GM12878 (cell line): ENCODE measurements around the gene OSM. TPM values are rescaled to one million over a fixed set of nuclear protein-coding genes. Genes with fewer than 3 reads are reported as not detected.
A peak's percentile ranks its signal among the peaks of the same experiment; 100 is the strongest.

Source experiments
- ATAC-seq: fragments of 200-7000 bp; cut with Tn5 transposase; 3 replicates; pipeline ENCODE4 v1.9.1; 2020; ENCODE audit warnings: mild to moderate bottlenecking, moderate library complexity
- BruUV-seq: library from RNA; stranded (reverse); fragments of 400-500 nt; replicated peaks from 2 replicates; lab custom pipeline; 2021; lab: Mats Ljungman, UMichigan
- CTCF ChIA-PET: fragments of 300-600 bp; sonication (Branson Sonifier 250); formaldehyde crosslinking; extraction: SDS; loops from one replicate; lab custom pipeline; 2021; ENCODE audit warnings: inconsistent platforms; lab: Yijun Ruan, JAX
- POLR2A ChIA-PET: fragments of 350-600 bp; formaldehyde crosslinking; extraction: SDS; loops from one replicate; lab custom pipeline; 2021; ENCODE audit warnings: inconsistent platforms; lab: Charles Lee
- RAD21 ChIA-PET: fragments of 300-600 bp; sonication (Branson Sonifier 250); formaldehyde crosslinking; loops from one replicate; lab custom pipeline; 2023; ENCODE audit warnings: antibody characterized with exemption; ENCODE audit not compliant: unreplicated experiment; lab: Charles Lee
- SMC1A ChIA-PET: fragments of 300-600 bp; sonication (Branson Sonifier 250); formaldehyde crosslinking; loops from one replicate; lab custom pipeline; 2023; ENCODE audit not compliant: unreplicated experiment, uncharacterized antibody; lab: Charles Lee
- DNase-seq: peaks from one replicate; pipeline ENCODE4 v3.0.0-alpha.2; 2011; ENCODE audit warnings: low read depth, low spot score
- FAIRE-seq: peaks from 3 replicates; lab custom pipeline; 2011; peaks lifted over from hg19 to GRCh38; lab: Jason Lieb, UNC
- H2AFZ ChIP-seq: 2 replicates; pipeline ENCODE4 v1.6.0; 2011; ENCODE audit warnings: low read depth, low read length, control low read depth; ENCODE audit not compliant: control insufficient read depth
- H3K27ac ChIP-seq: 2 replicates; pipeline ENCODE4 v1.5.1; 2011; ENCODE audit warnings: control low read depth; ENCODE audit not compliant: control insufficient read depth, insufficient read depth
- H3K27me3 ChIP-seq, 2 experiments: replicated peaks in 1 of 2; 2 replicates each; pipeline versions ENCODE4 v1.6.0 to v1.6.1; 2011; ENCODE audit warnings: low read length in 1 of 2; ENCODE audit not compliant: control insufficient read depth in 2 of 2, insufficient read depth in 2 of 2
- H3K36me3 ChIP-seq, 2 experiments: 2 replicates each; pipeline ENCODE4 v1.5.1; 2011; ENCODE audit warnings: low read length in 1 of 2; ENCODE audit not compliant: control insufficient read depth in 2 of 2, insufficient read depth in 2 of 2
- H3K4me1 ChIP-seq: 2 replicates; pipeline ENCODE4 v1.6.1; 2011; ENCODE audit warnings: mild to moderate bottlenecking, low read length, moderate library complexity, mixed read lengths; ENCODE audit not compliant: control insufficient read depth, insufficient read depth
- H3K4me2 ChIP-seq: 2 replicates; pipeline ENCODE4 v1.6.0; 2011; ENCODE audit warnings: control low read depth; ENCODE audit not compliant: control insufficient read depth, insufficient read depth
- H3K4me3 ChIP-seq: fragments of 200-600 bp; sonication (generic); 2 replicates; pipeline ENCODE4 v1.5.1; 2016
- H3K79me2 ChIP-seq: 2 replicates; pipeline ENCODE4 v1.6.0; 2011; ENCODE audit warnings: low read length; ENCODE audit not compliant: control insufficient read depth, insufficient read depth
- H3K9ac ChIP-seq: 2 replicates; pipeline ENCODE4 v1.8.0; 2011; ENCODE audit warnings: low read length, control low read depth, mixed read lengths; ENCODE audit not compliant: control insufficient read depth, insufficient read depth
- H3K9me3 ChIP-seq: replicated peaks from 3 replicates; pipeline ENCODE4 v1.5.1; 2011; ENCODE audit warnings: mild to moderate bottlenecking, low read length; ENCODE audit not compliant: control insufficient read depth, insufficient read depth
- H4K20me1 ChIP-seq: 2 replicates; pipeline ENCODE4 v1.6.0; 2011; ENCODE audit not compliant: control insufficient read depth, insufficient read depth
- BMI1 ChIP-seq: fragments of 450-650 bp; IDR thresholded peaks from 2 replicates; pipeline ENCODE4 v1.6.1; 2016; ENCODE audit warnings: mild to moderate bottlenecking, moderate library complexity, borderline replicate concordance
- HDAC2 ChIP-seq: fragments of 200-600 bp; sonication (generic); IDR thresholded peaks from 2 replicates; pipeline ENCODE4 v1.6.1; 2017
- HDAC6 ChIP-seq: fragments of 200-600 bp; sonication (generic); IDR thresholded peaks from one replicate; pipeline ENCODE4 v1.8.0; 2017; ENCODE audit warnings: antibody characterized with exemption; ENCODE audit not compliant: unreplicated experiment
- IKZF1 ChIP-seq: fragments of 450-650 bp; conservative IDR thresholded peaks from 2 replicates; pipeline ENCODE4 v1.6.1; 2017; ENCODE audit warnings: antibody characterized with exemption, mild to moderate bottlenecking
- MYB ChIP-seq: fragments of 150-350 bp; IDR thresholded peaks from 2 replicates; pipeline ENCODE4 v1.6.1; 2014; ENCODE audit warnings: mild to moderate bottlenecking, low read depth, low read length, borderline replicate concordance
- NRF1 ChIP-seq: conservative IDR thresholded peaks from 2 replicates; pipeline ENCODE4 v1.6.1; 2011; ENCODE audit warnings: mild to moderate bottlenecking, low read depth, low read length, improper control_type of control experiment
- POLR2A ChIP-seq: IDR thresholded peaks from 2 replicates; pipeline ENCODE4 v1.6.1; 2011; ENCODE audit warnings: low read depth, mild to moderate bottlenecking, low read length
- POU2F2 ChIP-seq: IDR thresholded peaks from 3 replicates; pipeline ENCODE4 v1.6.1; 2011; ENCODE audit warnings: low read depth, mild to moderate bottlenecking, low read length, borderline replicate concordance
- RBBP5 ChIP-seq: fragments of 200-600 bp; sonication (generic); conservative IDR thresholded peaks from 2 replicates; pipeline ENCODE4 v1.6.1; 2016
- SIN3A ChIP-seq: IDR thresholded peaks from 2 replicates; pipeline ENCODE4 v1.6.1; 2012; ENCODE audit warnings: low read depth, low read length, improper control_type of control experiment
- SP1 ChIP-seq: IDR thresholded peaks from one replicate; pipeline ENCODE4 v1.6.1; 2011; ENCODE audit warnings: low read depth, low read length
- SPI1 ChIP-seq: IDR thresholded peaks from 2 replicates; pipeline ENCODE4 v1.6.1; 2011; ENCODE audit warnings: low read depth, mild to moderate bottlenecking, low read length, moderate library complexity, borderline replicate concordance; ENCODE audit not compliant: insufficient read depth
- SUPT20H ChIP-seq: IDR thresholded peaks from 2 replicates; pipeline ENCODE4 v1.6.1; 2011; ENCODE audit warnings: low read depth, mild to moderate bottlenecking, low read length, moderate library complexity, borderline replicate concordance; ENCODE audit not compliant: control insufficient read depth
- TBL1XR1 ChIP-seq: IDR thresholded peaks from 2 replicates; pipeline ENCODE4 v1.6.1; 2012; ENCODE audit warnings: low read depth, low read length, improper control_type of control experiment
- TCF3 ChIP-seq: IDR thresholded peaks from 2 replicates; pipeline ENCODE4 v1.6.1; 2012; ENCODE audit warnings: low read depth, mild to moderate bottlenecking, low read length, borderline replicate concordance; ENCODE audit not compliant: insufficient read depth
- YY1 ChIP-seq: IDR thresholded peaks from 2 replicates; pipeline ENCODE4 v1.6.1; 2011; ENCODE audit warnings: low read depth, mild to moderate bottlenecking, low read length
- ZNF274 ChIP-seq: IDR thresholded peaks from one replicate; pipeline ENCODE4 v1.8.0; 2011; ENCODE audit not compliant: insufficient read length, insufficient read depth
- ZNF622 ChIP-seq: fragments of 450-650 bp; IDR thresholded peaks from 2 replicates; pipeline ENCODE4 v1.6.1; 2017; ENCODE audit warnings: mild to moderate bottlenecking, inconsistent platforms
- ZNF687 ChIP-seq: fragments of 450-650 bp; IDR thresholded peaks from 2 replicates; pipeline ENCODE4 v1.6.1; 2017; ENCODE audit warnings: mild to moderate bottlenecking, moderate library complexity
- WGBS: methylation state at CpG from one replicate; pipeline ENCODE4 v1.1.6; 2016; ENCODE audit warnings: low lambda C conversion rate; ENCODE audit not compliant: insufficient replicate concordance, insufficient coverage; ENCODE audit errors: missing lambda C conversion rate; 5-methylcytosine and 5-hydroxymethylcytosine counted together
- in situ Hi-C: fragments of 300-500 bp; cut with MboI; formaldehyde crosslinking; loops from 9 replicates; pipeline ENCODE4 v1.14.3; 2018; ENCODE audit warnings: mixed read lengths
- intact Hi-C: fragments of 100-400 bp; cut with micrococcal nuclease; formaldehyde crosslinking; loops from one replicate; pipeline ENCODE4 v1.14.2; 2022; ENCODE audit not compliant: unreplicated experiment
- polyA plus RNA-seq, 11 experiments: library from polyadenylated mRNA; depleted of rRNA in 4 of 11; unstranded in 6 of 11; stranded (reverse) in 5 of 11; fragments of >200 nt; fragmentation: Nextera tagmentation in 4 of 11; fragmentation: Illumina TruSeq in 1 of 11; extraction: Ambion mirVana in 4 of 11; extraction: Trizol in 1 of 11; gene quantifications; 1 replicate in 1 of 11; 2 replicates in 10 of 11; pipeline versions ENCODE4 v1.2.1 to v1.2.3, GENCODE V29; 2011 to 2016; ENCODE audit warnings: inconsistent platforms in 2 of 11, missing spikeins in 2 of 11, low read depth in 1 of 11
- total RNA-seq, 4 experiments: library from RNA; depleted of rRNA in 3 of 4; stranded (reverse); fragments of >200 nt in 3 of 4; fragmentation: Illumina TruSeq in 1 of 4; extraction: Trizol in 1 of 4; gene quantifications; 2 replicates each; pipeline versions ENCODE4 v1.2.1 to v1.2.3, GENCODE V29; 2013 to 2021

Gene OSM
- total and polyA plus RNA-seq, 10 of the 15 experiments (the other 5 are each of a cell fraction or from before 2014, with no cell fraction given): 0.06 to 1.4 (median 0.59) TPM

DNA sequence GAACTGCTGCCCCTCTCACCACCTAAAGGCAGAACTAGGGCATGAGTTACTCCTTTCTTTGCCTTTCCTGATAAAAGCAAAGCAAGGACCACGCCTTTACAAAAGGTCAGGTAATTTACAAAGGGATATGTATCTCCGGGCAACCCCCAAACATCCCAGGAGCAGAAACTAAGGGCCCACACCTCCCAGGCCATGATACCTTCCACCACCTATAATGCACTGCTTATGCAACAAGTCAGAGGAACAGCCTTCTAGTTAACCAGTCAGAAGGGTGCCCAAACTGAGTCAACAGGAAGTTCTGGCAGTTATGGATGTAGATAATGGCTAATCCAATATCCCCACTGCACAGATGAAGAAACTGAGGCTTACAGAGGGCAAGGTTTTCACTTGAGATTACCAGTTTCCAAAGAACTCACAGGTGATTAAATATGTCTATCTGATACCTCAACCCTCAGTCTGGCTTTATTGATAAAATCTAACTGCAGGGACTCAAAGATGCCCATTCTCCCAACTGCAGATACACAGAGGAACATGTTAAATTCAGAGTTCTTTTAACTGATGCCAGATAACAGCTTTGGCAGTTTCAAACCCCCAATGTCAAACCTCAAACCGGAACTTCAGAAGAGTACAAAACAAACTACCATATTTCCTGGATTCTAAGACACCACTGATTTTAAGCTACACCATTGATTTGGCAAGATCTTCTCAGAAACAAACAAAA is 39.4 kb upstream of the OSM start (continued):
- no peak for TF ChIP-seq IKZF1
- no peak for TF ChIP-seq HDAC2
- no peak for TF ChIP-seq HDAC6

DNA sequence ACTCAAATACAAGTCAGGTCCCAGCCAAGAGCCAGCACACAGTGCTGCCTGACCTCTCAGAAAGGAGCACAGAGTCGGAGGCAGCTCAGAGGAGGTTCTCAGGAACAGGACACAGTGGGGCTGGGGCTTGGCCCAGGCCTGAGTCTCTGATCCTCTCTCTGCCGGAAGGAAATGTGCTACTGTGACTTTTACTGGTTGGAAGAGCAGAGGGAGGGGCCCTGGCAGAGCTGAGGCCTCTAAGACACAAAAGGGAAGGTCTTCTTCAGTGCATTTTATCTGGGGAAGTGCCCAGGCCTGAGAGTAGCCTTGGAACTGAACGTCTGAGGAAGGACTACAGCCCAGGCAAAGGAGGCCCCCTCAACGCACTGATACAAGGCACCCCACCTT is 38.9 kb upstream of the OSM start:
- H3K27ac ChIP-seq: peak overlapping the region; percentile 96
- intact Hi-C loops (no loop called here), in situ Hi-C loops (no loop called here)
- H3K4me3 ChIP-seq: peak overlapping the region; percentile 51
- ChIA-PET RAD21 (interaction anchor here (1.4 to 8.2 kb wide), 5 partner anchors 8 to 51 kb away, joined by 4 to 88 read pairs (median 8); partner anchors contain the start of genes CASTOR1, CCDC157, SF3A1 and TBC1D10A), CTCF (interaction anchor here (1.1 to 18.4 kb wide), 3 partner anchors 9 to 22 kb away, joined by 5 to 177 read pairs (median 12); partner anchors contain the start of genes CASTOR1 and TBC1D10A), POLR2A (interaction anchor here (0.8 to 16.1 kb wide), 3 partner anchors 9 to 52 kb away, joined by 3 to 198 read pairs (median 6); partner anchors contain the start of genes CCDC157, SF3A1 and TBC1D10A), SMC1A (interaction anchor here (0.7 to 9.7 kb wide), 5 partner anchors 10 to 119 kb away, joined by 3 to 92 read pairs (median 10); partner anchors contain the start of genes CASTOR1 and TBC1D10A)
- H3K79me2 ChIP-seq: peaks cover 55% of the 10 kb centered on the region
- H3K36me3 ChIP-seq: peaks cover 16 to 19% of the 10 kb centered on the region in 2 experiments; a peak in 3 of 4 replicates
- H3K4me1 ChIP-seq: peaks cover 85% of the 10 kb centered on the region
- H3K9ac ChIP-seq: peak overlapping the region; percentile 82
- WGBS: 0% methylated on average over 4 of the region's 4 CpGs
- no TSS peak for BruUV-seq
- peak; percentile 41 for FAIRE-seq
- peak; percentile 63 for ATAC-seq
- H4K20me1 ChIP-seq: no peaks in the 10 kb centered on the region
- H3K27me3 ChIP-seq: no peaks in the 10 kb centered on the region
- H2AFZ ChIP-seq: no peak overlapping the region; the same call in 1 of the 2 replicates
- H3K4me2 ChIP-seq: peak overlapping the region; percentile 99
- peak; percentile 59 for DNase-seq
- no peaks in the 10 kb centered on the region for H3K9me3 ChIP-seq
- 0 out of 2 replicates have a peak, but pooled peaks have one; percentile 27 for TF ChIP-seq ZNF687
- TF ChIP-seq SUPT20H: no peak
- TF ChIP-seq YY1: peak; percentile 34; the same call in 1 of the 2 replicates
- no peak for TF ChIP-seq ZNF274
- no peak for TF ChIP-seq RBBP5
- no peak for TF ChIP-seq NRF1
- no peak for TF ChIP-seq HDAC6
- TF ChIP-seq BMI1: no peak
- TF ChIP-seq POU2F2: peak; percentile 11; the same call in 1 of the 3 replicates
- 0 out of 2 replicates have a peak, but pooled peaks have one; percentile 21 for TF ChIP-seq SPI1
- no peak for TF ChIP-seq SIN3A
- TF ChIP-seq ZNF622: no peak
- TF ChIP-seq SP1: peak; percentile 10
- TF ChIP-seq TBL1XR1: no peak
- no peak for TF ChIP-seq HDAC2
- peak; percentile 74 for TF ChIP-seq POLR2A
- TF ChIP-seq MYB: no peak
- no peak for TF ChIP-seq TCF3
